SJSA1 (cell line): ENCODE data around the gene ZNF396. TPM values are rescaled to one million over a fixed set of nuclear protein-coding genes. Genes with fewer than 3 reads are reported as not detected.

Source experiments
- DNase-seq, 2 experiments: peaks; one replicate each; pipeline ENCODE4 v3.0.0-alpha.2; 2015 to 2020; ENCODE audit warnings: low spot score in 2 of 2, low read depth in 1 of 2
- H3K27ac ChIP-seq: fragments of 250-450 bp; sonication (Bioruptor Pico); 2 replicates; pipeline ENCODE4 v1.5.1; 2020; ENCODE audit warnings: mild to moderate bottlenecking, moderate library complexity
- H3K27me3 ChIP-seq: fragments of 250-450 bp; sonication (Bioruptor Pico); replicated peaks from 2 replicates; pipeline ENCODE4 v1.5.1; 2020; ENCODE audit warnings: mild to moderate bottlenecking, moderate library complexity
- H3K36me3 ChIP-seq: fragments of 250-450 bp; sonication (Bioruptor Pico); 2 replicates; pipeline ENCODE4 v1.5.1; 2020; ENCODE audit warnings: mild to moderate bottlenecking
- H3K4me1 ChIP-seq: fragments of 250-450 bp; sonication (Bioruptor Pico); replicated peaks from 2 replicates; pipeline ENCODE4 v1.6.1; 2021; ENCODE audit warnings: mild to moderate bottlenecking
- H3K4me3 ChIP-seq: fragments of 250-450 bp; sonication (Bioruptor Pico); 2 replicates; pipeline ENCODE4 v1.5.1; 2020; ENCODE audit warnings: mild to moderate bottlenecking
- H3K9me3 ChIP-seq: fragments of 250-450 bp; sonication (Bioruptor Pico); replicated peaks from 2 replicates; pipeline ENCODE4 v1.5.1; 2020; ENCODE audit warnings: mild to moderate bottlenecking
- total RNA-seq: library from RNA; depleted of rRNA; stranded (reverse); fragments of >200 nt; shearing (Covaris generic); gene quantifications from 2 replicates; pipeline ENCODE4 v1.2.3, GENCODE V29; 2014

Gene ZNF396
- total RNA-seq, 1 experiment from 2014 or later: 0.79 TPM

- Histone ChIP-seq H3K36me3 (peaks cover 2% of the 10 kb centered on the region; the same call in 1 of the 2 replicates), H3K4me1 (peaks cover 7% of the 10 kb centered on the region; the same call in 1 of the 2 replicates), H3K27me3 (peaks cover 8% of the 10 kb centered on the region; the same call in 1 of the 2 replicates), H3K9me3 (no peaks in the 10 kb centered on the region), H3K27ac (no peak overlapping the region), H3K4me3 (no peak overlapping the region)
- DNase-seq: no peak
Observed at GRCh38 chr18:35374708-35375107, 2.4 kb downstream of the ZNF396 start.

- H3K27me3 ChIP-seq: no peaks in the 10 kb centered on the region
- no peak overlapping the region for H3K27ac ChIP-seq
- DNase-seq: no peak
- H3K9me3 ChIP-seq: no peaks in the 10 kb centered on the region
- no peaks in the 10 kb centered on the region; the same call in 1 of the 2 replicates for H3K4me1 ChIP-seq
- no peaks in the 10 kb centered on the region for H3K36me3 ChIP-seq
- no peak overlapping the region for H3K4me3 ChIP-seq
Observed at GRCh38 chr18:35371412-35372195, 5.5 kb downstream of the ZNF396 start.

GRCh38 chr18:35369126-35369525 is 8.0 kb downstream of the ZNF396 start:
- Histone ChIP-seq H3K36me3 (no peaks in the 10 kb centered on the region), H3K4me3 (no peak overlapping the region), H3K27me3 (no peaks in the 10 kb centered on the region), H3K4me1 (no peaks in the 10 kb centered on the region), H3K27ac (no peak overlapping the region), H3K9me3 (no peaks in the 10 kb centered on the region)
- no peak for DNase-seq

- DNase-seq: no peak
- H3K27me3 ChIP-seq: no peaks in the 10 kb centered on the region
- H3K27ac ChIP-seq: no peak overlapping the region
- no peaks in the 10 kb centered on the region for H3K9me3 ChIP-seq
- H3K36me3 ChIP-seq: no peaks in the 10 kb centered on the region
- H3K4me3 ChIP-seq: no peak overlapping the region
- no peaks in the 10 kb centered on the region for H3K4me1 ChIP-seq
Observed at GRCh38 chr18:35368595-35368994, 8.5 kb downstream of the ZNF396 start.

- no peaks in the 10 kb centered on the region for H3K36me3 ChIP-seq
- no peaks in the 10 kb centered on the region for H3K4me1 ChIP-seq
- H3K4me3 ChIP-seq: no peak overlapping the region
- H3K9me3 ChIP-seq: no peaks in the 10 kb centered on the region
- H3K27ac ChIP-seq: no peak overlapping the region
- no peak for DNase-seq
- no peaks in the 10 kb centered on the region for H3K27me3 ChIP-seq
Observed at GRCh38 chr18:35362531-35362930, 14.6 kb downstream of the ZNF396 start.

- no peak overlapping the region for H3K4me3 ChIP-seq
- no peaks in the 10 kb centered on the region for H3K4me1 ChIP-seq
- no peaks in the 10 kb centered on the region for H3K27me3 ChIP-seq
- no peaks in the 10 kb centered on the region for H3K9me3 ChIP-seq
- H3K36me3 ChIP-seq: no peaks in the 10 kb centered on the region
- no peak for DNase-seq
- no peak overlapping the region for H3K27ac ChIP-seq
Observed at GRCh38 chr18:35361570-35362321, 15.4 kb downstream of the ZNF396 start.

GRCh38 chr18:35355140-35355618 is 22.0 kb downstream of the ZNF396 start:
- no peak overlapping the region for H3K4me3 ChIP-seq
- H3K36me3 ChIP-seq: no peaks in the 10 kb centered on the region
- H3K27me3 ChIP-seq: no peaks in the 10 kb centered on the region
- H3K9me3 ChIP-seq: peaks cover 13% of the 10 kb centered on the region; the same call in 1 of the 2 replicates
- H3K27ac ChIP-seq: no peak overlapping the region
- H3K4me1 ChIP-seq: no peaks in the 10 kb centered on the region
- peak; percentile 47 to 64 for DNase-seq

GRCh38 chr18:35352778-35353177 is 24.4 kb downstream of the ZNF396 start:
- Histone ChIP-seq H3K4me1 (no peaks in the 10 kb centered on the region), H3K27ac (no peak overlapping the region), H3K9me3 (peaks cover 13% of the 10 kb centered on the region; the same call in 1 of the 2 replicates), H3K4me3 (no peak overlapping the region), H3K27me3 (no peaks in the 10 kb centered on the region), H3K36me3 (no peaks in the 10 kb centered on the region)
- DNase-seq: no peak

GRCh38 chr18:35352283-35352682 is 24.9 kb downstream of the ZNF396 start:
- Histone ChIP-seq H3K9me3 (peaks cover 13% of the 10 kb centered on the region; the same call in 1 of the 2 replicates), H3K4me3 (no peak overlapping the region), H3K36me3 (no peaks in the 10 kb centered on the region), H3K27me3 (no peaks in the 10 kb centered on the region), H3K4me1 (no peaks in the 10 kb centered on the region), H3K27ac (no peak overlapping the region)
- DNase-seq: no peak

GRCh38 chr18:35348001-35348400 is 29.1 kb downstream of the ZNF396 start:
- Histone ChIP-seq H3K27me3 (no peaks in the 10 kb centered on the region), H3K27ac (no peak overlapping the region), H3K9me3 (peaks cover 11% of the 10 kb centered on the region; the same call in 1 of the 2 replicates), H3K4me3 (no peak overlapping the region), H3K36me3 (peaks cover 13% of the 10 kb centered on the region), H3K4me1 (peaks cover 11% of the 10 kb centered on the region)
- no peak for DNase-seq

GRCh38 chr18:35345950-35346349 is 31.2 kb downstream of the ZNF396 start:
- Histone ChIP-seq H3K27ac (no peak overlapping the region), H3K27me3 (no peaks in the 10 kb centered on the region), H3K9me3 (no peaks in the 10 kb centered on the region), H3K4me1 (peaks cover 16% of the 10 kb centered on the region), H3K36me3 (peaks cover 25% of the 10 kb centered on the region), H3K4me3 (no peak overlapping the region)
- DNase-seq: no peak

- H3K9me3 ChIP-seq: no peaks in the 10 kb centered on the region
- H3K4me3 ChIP-seq: no peak overlapping the region
- H3K27ac ChIP-seq: no peak overlapping the region
- DNase-seq: no peak
- peaks cover 16% of the 10 kb centered on the region for H3K4me1 ChIP-seq
- no peaks in the 10 kb centered on the region for H3K27me3 ChIP-seq
- H3K36me3 ChIP-seq: peaks cover 29% of the 10 kb centered on the region
Observed at GRCh38 chr18:35345460-35345921, 31.6 kb downstream of the ZNF396 start.

GRCh38 chr18:35344736-35345459 is 32.2 kb downstream of the ZNF396 start:
- Histone ChIP-seq H3K27me3 (no peaks in the 10 kb centered on the region), H3K36me3 (peaks cover 35% of the 10 kb centered on the region), H3K27ac (peak overlapping the region; percentile 99), H3K4me1 (peaks cover 16% of the 10 kb centered on the region), H3K4me3 (peak overlapping the region; percentile 92), H3K9me3 (no peaks in the 10 kb centered on the region)
- no peak for DNase-seq
